H1 (cell line): Measurements from ENCODE around the gene MAP2K5.

Source experiments
- CREB1 ChIP-seq: IDR thresholded peaks from 2 replicates; pipeline ENCODE4 v1.6.1; 2012; ENCODE audit warnings: inconsistent platforms
- CTCF ChIP-seq, 3 experiments: IDR thresholded peaks; 1 replicate in 2 of 3; 2 replicates in 1 of 3; pipeline versions ENCODE4 v1.5.1 to v1.6.1; 2011; ENCODE audit warnings: low read length in 3 of 3, mild to moderate bottlenecking in 3 of 3, inconsistent platforms in 2 of 3, low read depth in 1 of 3, moderate library complexity in 1 of 3; ENCODE audit not compliant: insufficient read depth in 1 of 3; ENCODE audit errors: control extremely low read depth in 1 of 3
- EP300 ChIP-seq, 2 experiments: IDR thresholded peaks; 1 replicate in 1 of 2; 2 replicates in 1 of 2; pipeline ENCODE4 v1.6.1; 2011 to 2012; ENCODE audit warnings: low read depth in 2 of 2, low read length in 2 of 2, mild to moderate bottlenecking in 2 of 2, borderline replicate concordance in 1 of 2, inconsistent platforms in 1 of 2, moderate library complexity in 1 of 2

DNA sequence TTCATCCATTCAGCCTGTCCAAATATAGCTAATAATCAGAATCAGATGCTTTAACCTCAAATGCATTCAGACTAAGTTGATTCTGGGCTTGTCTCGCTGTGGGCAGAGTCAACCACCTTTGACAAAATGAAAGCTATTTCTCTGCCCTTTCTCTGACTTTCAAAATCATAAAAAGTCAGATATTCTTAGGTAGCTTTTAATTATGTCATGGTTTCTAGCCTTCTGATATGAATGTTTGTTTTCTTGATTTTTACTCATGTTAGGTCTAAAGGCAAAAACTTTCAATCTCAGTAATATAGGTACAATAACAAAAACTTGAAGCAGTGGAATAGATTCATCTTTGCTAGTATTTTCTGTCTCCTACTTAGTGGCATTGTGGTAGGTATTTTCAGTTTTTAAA is 46.9 kb upstream of the MAP2K5 start:
- TF ChIP-seq EP300 (IDR thresholded peaks at IDR 0.05; ENCODE audit: borderline replicate concordance in 1 of 2, low read depth in 2 of 2, low read length in 2 of 2) = no peak
- TF ChIP-seq CTCF (IDR thresholded peaks at IDR 0.05; ENCODE audit: control extremely low read depth in 1 of 3, insufficient read depth in 1 of 3, low read depth in 1 of 3, low read length in 3 of 3) = no peak
- no peak for TF ChIP-seq CREB1
